ENCODE results near the gene ZNF575.

- TF ChIP-seq, protein P1, sequence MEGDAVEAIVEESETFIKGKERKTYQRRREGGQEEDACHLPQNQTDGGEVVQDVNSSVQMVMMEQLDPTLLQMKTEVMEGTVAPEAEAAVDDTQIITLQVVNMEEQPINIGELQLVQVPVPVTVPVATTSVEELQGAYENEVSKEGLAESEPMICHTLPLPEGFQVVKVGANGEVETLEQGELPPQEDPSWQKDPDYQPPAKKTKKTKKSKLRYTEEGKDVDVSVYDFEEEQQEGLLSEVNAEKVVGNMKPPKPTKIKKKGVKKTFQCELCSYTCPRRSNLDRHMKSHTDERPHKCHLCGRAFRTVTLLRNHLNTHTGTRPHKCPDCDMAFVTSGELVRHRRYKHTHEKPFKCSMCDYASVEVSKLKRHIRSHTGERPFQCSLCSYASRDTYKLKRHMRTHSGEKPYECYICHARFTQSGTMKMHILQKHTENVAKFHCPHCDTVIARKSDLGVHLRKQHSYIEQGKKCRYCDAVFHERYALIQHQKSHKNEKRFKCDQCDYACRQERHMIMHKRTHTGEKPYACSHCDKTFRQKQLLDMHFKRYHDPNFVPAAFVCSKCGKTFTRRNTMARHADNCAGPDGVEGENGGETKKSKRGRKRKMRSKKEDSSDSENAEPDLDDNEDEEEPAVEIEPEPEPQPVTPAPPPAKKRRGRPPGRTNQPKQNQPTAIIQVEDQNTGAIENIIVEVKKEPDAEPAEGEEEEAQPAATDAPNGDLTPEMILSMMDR (conservative IDR thresholded peaks at IDR 0.05) = no peak
- TF ChIP-seq ZFX (IDR thresholded peaks at IDR 0.05) = no peak
Observed at GRCh38 chr19:43532962-43533545, at the start of gene ZNF575.

All from C4-2B (cell line).